HG02885 (cell line): ENCODE results near the gene GOLGA1.
"Not testable (repeated sequence)": the region's sequence is repeated elsewhere in the genome, so short reads cannot be mapped to it uniquely, and the experiment has no call there.

Experiments
- ATAC-seq: cut with Tn5 transposase; IDR thresholded peaks from one replicate; pipeline ENCODE4 v1.9.1; 2021; ENCODE audit warnings: mild to moderate bottlenecking; ENCODE audit not compliant: unreplicated experiment, poor library complexity

Gene GOLGA1

DNA sequence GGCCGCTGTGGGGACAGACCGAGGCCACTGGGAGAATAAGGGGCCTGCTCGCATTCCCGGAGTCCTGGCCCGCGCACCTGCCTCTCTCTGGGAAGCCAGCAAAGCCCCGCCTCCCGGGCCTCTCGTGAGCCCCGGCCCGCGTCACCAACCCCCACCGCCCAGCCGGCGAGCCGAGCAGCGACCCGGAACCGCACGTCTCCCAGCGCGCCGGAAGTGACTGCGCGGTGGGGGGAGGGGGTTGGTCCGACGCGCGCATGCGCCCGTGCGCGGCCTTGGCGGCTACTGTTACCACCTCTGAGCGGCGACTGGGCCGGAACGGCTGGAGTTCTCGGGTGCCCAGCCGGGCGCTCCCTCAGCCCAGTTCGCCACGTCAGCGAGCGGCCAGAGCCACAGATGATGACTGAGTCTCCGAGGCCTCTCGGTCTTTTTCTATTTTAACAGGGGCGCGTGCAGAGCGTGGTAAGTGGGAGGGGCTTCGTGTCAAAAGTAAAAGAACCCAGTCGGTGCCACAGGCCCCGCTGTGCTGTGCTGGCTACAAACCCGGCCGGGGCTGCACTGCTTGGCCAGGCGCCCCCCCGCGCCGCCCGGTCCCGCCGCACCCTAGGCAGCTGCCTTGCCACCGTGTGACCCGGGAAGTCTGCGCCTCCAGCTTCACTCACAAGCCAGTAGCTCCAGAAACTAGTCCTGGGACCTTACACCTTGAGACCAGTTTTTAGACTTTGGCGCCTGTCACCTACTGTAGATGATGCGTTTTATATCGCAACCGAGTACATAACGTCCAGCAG lies at the start of gene GOLGA1:
GOLGA1 (minus strand) TSS at position 190 of the 785 bp plus-strand sequence. CDS start 2,372 bp downstream, outside the sequence.
- ATAC-seq, result peak; percentile 84

GRCh38 chr9:124983698-124984097 lies 42.8 kb upstream of the GOLGA1 start:
- no peak for ATAC-seq

GRCh38 chr9:124980431-124980830 lies 39.5 kb upstream of the GOLGA1 start:
- ATAC-seq, result no peak

- no peak for ATAC-seq
These were observed 34.2 kb upstream of the GOLGA1 start for GRCh38 chr9:124975131-124975530.

DNA sequence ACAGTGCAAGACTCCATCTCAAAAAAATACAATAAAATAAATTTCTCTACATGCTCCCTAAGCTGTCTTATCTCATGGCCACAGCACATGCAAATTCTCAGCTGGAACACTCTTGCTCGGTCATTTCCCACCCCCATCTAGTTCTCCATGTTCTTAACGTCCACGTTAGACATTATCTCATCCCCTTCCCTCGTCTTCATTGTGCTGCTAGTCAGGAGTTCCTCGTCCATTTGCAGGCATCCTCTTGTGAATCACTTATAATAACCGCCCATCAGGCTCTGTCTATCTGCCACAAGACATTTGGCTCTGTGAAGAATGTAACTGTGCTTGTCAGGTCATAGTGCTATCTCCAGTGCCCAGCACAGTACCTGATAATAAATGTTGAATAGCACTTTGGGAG lies 32.9 kb upstream of the GOLGA1 start:
- ATAC-seq, result no peak

GRCh38 chr9:124972241-124972770 lies 31.4 kb upstream of the GOLGA1 start:
- no peak for ATAC-seq

DNA sequence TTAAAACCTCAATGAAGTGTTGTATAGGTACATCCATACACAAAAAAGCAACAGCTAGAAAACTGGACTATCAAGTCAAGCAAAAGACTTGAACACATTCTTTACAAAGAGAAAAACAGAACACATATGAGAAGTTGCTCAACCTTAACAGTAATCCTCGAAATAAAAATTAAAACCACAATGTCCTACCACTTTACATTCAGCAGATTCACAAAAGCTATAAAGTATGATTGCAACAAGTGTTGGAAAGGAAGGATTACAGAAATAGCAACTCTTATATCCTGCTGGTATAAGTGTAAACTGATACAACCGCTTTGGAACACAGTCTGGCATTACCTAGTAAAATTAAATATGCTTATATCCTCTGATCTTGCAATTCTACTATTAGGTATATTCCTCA lies 28.5 kb upstream of the GOLGA1 start:
- no peak for ATAC-seq

- ATAC-seq, result no peak
These were observed 27.4 kb upstream of the GOLGA1 start for GRCh38 chr9:124968238-124968637.

DNA sequence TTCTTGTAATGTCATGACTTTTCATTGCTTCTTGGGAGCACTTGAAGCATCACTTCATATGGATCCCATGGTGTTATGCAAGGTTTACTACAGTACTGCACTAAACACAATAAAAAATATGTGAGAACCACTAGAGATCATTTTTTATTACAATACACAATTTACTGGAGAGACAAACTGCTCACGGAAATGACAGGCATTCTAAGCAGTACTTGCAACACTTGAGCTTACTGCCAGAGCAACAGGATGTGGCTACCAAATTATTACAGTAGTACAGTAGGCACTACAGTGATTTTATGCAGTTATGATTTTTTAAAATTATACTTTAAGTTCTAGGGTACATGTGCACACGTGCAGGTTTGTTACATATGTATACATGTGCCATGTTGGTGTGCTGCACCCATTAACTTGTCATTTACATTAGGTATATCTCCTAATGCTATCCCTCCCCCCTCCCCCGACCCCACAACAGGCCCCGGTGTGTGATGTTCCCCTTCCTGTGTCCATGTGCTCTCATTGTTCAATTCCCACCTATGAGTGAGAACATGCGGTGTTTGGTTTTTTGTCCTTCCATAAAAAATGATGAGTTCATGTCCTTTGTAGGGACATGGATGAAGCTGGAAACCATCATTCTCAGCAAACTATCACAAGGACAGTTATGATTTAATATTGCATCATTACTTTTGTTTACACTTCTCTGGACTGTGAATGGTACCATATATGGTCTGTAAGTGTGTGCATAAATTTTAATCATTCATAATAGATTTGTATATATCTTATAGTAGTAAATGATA lies 25.1 kb upstream of the GOLGA1 start:
- ATAC-seq, result not testable (repeated sequence)

DNA sequence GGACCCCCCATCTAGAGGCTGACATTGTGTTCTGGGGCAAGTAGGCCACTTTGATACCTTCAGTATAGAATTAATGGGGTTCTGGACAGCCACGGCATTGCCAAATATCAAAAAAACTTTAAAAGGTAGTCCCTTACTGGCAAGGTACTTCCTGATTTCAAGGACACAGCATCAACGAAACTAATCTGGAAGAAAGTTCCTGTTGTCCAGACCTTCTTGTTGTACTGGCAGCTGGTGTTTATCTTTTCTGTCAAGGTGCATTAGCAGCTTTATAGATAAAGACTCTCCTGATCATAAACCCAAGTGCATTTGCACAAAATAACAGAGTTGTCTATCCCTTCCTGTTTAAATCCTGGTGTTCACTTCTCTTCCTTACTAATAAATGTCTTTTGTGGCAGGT lies 23.7 kb upstream of the GOLGA1 start:
- no peak for ATAC-seq

DNA sequence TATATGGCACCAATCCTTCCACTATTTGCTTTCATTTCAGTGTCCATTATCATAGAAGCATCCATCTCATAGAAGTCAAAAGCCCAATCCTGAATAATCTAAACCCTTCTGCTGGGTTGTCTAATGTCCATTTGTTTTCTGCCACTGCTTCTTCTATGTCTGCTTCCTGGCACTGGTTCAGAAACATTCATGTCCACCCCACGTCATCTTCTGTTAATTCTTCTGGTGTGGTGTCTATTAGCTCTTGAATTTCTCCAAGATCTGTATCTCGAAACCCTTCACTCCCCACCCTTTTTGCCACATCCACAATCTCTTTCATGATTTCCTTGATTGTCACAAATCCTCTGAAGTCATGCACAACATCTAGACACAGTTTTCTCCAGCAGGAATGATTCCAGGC lies 23.2 kb upstream of the GOLGA1 start:
- no peak for ATAC-seq

DNA sequence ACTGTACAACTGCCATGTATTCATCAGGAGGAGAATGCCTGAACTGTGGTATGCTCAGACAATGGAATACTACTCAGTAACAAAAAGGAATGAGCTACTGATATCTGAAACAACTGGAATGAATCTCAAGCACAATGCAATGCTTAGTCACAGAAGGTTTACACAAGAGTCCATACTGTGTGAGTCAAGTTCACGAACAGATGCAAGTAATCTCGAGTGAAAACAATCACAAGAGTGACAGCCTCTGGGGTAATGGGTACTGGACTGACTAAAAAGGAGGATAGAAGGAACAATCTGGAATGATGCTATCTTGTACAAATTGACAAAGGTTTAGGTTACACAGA lies 19.5 kb upstream of the GOLGA1 start:
- ATAC-seq, result no peak

DNA sequence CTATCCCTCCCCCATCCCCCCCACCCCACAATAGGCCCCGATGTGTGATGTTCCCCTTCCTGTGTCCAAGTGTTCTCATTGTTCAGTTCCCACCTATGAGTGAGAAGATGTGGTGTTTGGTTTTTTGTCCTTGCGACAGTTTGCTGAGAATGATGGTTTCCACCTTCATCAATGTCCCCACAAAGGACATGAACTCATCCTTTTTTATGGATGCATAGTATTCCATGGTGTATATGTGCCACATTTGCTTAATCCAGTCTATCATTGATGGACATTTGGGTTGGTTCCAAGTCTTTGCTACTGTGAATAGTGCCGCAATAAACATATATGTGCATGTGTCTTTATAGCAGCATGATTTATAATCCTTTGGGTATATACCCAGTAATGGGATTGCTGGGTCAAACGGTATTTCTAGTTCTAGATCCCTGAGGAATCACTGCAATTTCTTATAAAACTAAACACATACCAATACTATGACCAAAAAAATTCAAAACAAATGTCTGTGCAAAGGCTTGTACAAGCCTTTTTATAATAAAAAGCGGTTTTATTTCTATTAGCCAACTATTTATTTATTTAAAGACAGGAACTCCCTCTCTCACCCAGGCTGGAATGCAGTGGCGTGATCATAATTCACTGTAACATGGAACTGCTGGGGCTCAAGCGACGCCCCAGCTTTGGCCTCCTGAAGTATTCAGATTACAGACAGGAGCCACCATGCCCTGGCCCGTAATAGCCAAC lies 19.0 kb upstream of the GOLGA1 start:
- ATAC-seq, result not testable (repeated sequence)

- ATAC-seq, result no peak
These were observed 13.4 kb upstream of the GOLGA1 start for GRCh38 chr9:124954255-124954654.

DNA sequence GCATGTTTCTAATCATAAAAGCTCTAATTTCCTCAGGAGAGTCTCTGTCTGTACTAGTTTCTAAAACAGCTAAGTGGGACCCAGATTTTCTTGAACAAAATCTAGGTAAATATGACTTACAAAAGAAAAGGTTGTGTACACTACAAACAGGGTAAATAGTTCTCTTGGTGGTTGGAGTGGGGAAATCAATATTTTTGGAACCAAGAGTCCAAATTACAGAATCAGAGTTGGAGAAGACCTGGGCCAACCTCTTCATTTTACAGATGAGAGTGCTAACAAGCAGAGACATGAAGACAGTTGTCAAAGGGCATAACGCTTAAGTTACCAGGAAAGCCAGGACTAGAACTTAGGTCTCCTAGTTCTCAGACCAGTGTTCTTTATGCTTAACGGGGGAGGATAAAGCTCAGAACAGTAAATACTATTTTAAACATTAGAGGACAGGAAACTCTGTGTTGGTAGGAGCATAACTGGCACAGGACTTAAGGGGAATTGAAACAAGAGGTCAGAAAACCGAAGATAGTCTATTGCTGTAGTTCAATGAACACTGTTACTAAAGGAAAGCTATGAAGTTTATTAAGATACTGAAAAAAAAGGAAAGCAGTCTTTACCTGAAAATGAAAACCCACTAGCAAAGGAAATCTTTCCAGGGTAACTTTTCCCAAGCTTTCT lies 9.3 kb upstream of the GOLGA1 start:
- no peak for ATAC-seq

- ATAC-seq, result no peak
These were observed 8.5 kb upstream of the GOLGA1 start for GRCh38 chr9:124949387-124949786.

DNA sequence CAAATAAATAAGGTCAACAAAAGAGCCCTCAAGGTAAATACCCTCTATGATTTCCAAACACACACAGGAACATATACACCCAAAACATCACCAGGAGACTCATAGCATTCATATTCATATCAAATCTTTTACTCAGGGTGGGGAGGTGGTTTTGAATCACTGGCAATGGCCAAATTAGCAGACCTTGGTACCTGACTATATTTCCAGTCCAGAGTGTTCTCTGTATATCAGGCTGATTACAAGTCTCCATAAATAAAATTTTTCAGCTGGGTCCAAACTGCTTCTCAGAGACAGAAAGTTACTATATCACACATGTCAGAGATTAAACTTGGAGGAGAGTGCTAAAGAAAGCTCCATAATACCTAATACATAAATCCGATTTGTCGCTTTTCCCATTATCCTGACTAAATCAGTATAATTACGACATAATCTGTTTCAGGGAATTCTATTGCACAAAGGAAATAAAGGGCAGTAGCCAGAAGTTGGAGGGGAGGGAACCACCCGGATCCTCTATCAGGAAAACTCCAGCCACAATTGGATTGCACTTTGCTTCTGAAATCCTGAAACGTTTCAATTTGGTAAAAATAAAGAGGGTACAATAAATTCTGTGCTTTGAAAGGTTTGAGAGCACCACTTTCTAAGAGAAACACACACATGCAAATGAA lies 7.0 kb upstream of the GOLGA1 start:
- no peak for ATAC-seq

GRCh38 chr9:124946167-124946566 lies 5.3 kb upstream of the GOLGA1 start:
- ATAC-seq, result no peak

DNA sequence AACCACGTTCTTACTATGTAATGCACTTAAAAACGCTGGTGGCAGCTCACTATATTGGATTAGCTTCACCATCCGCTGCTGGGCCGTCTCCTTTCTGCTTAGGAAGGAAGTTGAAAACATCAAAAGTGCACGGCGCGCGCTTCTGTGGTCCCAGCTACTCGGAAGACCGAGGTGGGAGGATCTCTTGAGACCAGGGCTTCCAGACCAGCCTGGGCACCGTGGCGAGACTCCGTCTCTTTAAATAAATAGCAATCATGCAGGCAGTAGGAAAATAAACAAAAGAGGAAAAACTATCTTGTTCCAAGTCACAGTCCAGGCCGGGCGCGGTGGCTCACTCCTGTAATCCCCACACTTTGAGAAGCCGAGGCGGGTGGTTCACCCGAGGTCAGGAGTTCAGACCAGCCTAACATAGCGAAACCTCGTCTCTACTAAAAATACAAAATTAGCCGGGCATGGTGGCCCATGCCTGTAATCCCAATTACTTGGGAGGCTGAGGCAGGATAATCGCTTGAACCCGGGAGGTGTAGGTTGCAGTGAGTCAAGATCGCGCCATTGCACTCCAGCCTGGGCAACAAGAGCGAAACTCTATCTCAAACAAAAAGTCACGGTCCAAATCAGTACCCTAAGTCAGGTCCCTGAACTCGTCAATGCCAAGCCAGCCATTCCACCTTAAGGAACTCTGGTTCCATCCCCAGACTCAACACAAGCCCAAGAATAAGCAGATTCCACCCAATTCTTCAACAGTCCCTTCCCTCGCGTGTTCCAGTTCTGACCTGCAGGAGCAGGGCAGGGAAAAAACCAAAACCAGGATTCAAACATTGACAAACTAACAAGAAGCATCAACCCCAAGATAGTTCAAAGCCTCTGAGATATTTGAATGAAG lies 1.0 kb upstream of the GOLGA1 start:
- peak; percentile 30 for ATAC-seq
